H9 (cell line): ENCODE measurements around the gene APLF. TPM values are rescaled to one million over a fixed set of nuclear protein-coding genes. Genes with fewer than 3 reads are reported as not detected.

ENCODE experiments used
- DNase-seq: peaks from one replicate; pipeline ENCODE4 v3.0.0-alpha.2; 2017
- H2AFZ ChIP-seq: one replicate; pipeline ENCODE4 v1.6.1; 2013; ENCODE audit warnings: mild to moderate bottlenecking, low read length, control low read depth, moderate library complexity
- H2AK5ac ChIP-seq: 2 replicates; pipeline ENCODE4 v1.6.1; 2013; ENCODE audit warnings: low read length, control low read depth, mixed read lengths; ENCODE audit not compliant: insufficient read length
- H2BK120ac ChIP-seq: one replicate; pipeline ENCODE4 v1.6.1; 2013; ENCODE audit warnings: low read depth, mild to moderate bottlenecking, low read length, control low read depth, inconsistent platforms; ENCODE audit not compliant: poor library complexity, severe bottlenecking
- H2BK12ac ChIP-seq: 2 replicates; pipeline ENCODE4 v1.6.1; 2013; ENCODE audit warnings: low read length, control low read depth, mixed read lengths, low read depth; ENCODE audit not compliant: insufficient read length
- H2BK15ac ChIP-seq: 2 replicates; pipeline ENCODE4 v1.6.1; 2013; ENCODE audit warnings: low read depth, low read length, control low read depth
- H2BK20ac ChIP-seq: one replicate; pipeline ENCODE4 v1.6.1; 2013; ENCODE audit warnings: low read depth, mild to moderate bottlenecking, low read length, control low read depth, inconsistent platforms; ENCODE audit not compliant: poor library complexity, severe bottlenecking
- H2BK5ac ChIP-seq: 2 replicates; pipeline ENCODE4 v1.6.1; 2013; ENCODE audit warnings: low read length, control low read depth, mixed read lengths; ENCODE audit not compliant: insufficient read length
- H3K14ac ChIP-seq: 2 replicates; pipeline ENCODE4 v1.6.1; 2013; ENCODE audit warnings: low read length, control low read depth; ENCODE audit not compliant: insufficient read depth
- H3K18ac ChIP-seq: 2 replicates; pipeline ENCODE4 v1.6.1; 2013; ENCODE audit warnings: low read depth, mild to moderate bottlenecking, mixed read lengths, low read length, control low read depth; ENCODE audit not compliant: insufficient read length
- H3K23ac ChIP-seq: 2 replicates; pipeline ENCODE4 v1.6.1; 2013; ENCODE audit warnings: low read length, control low read depth, mixed read lengths, low read depth; ENCODE audit not compliant: insufficient read length
- H3K23me2 ChIP-seq: 2 replicates; pipeline ENCODE4 v1.6.1; 2013; ENCODE audit warnings: low read depth, mild to moderate bottlenecking, mixed read lengths, low read length, control low read depth; ENCODE audit not compliant: insufficient read length, poor library complexity, severe bottlenecking
- H3K27ac ChIP-seq: 2 replicates; pipeline ENCODE4 v1.5.1; 2013; ENCODE audit warnings: low read length, control low read depth, mixed read lengths, low read depth; ENCODE audit not compliant: insufficient read length
- H3K27me3 ChIP-seq: 2 replicates; pipeline ENCODE4 v1.6.1; 2013; ENCODE audit warnings: low read length, control low read depth, inconsistent platforms; ENCODE audit not compliant: insufficient read depth
- H3K4ac ChIP-seq: 2 replicates; pipeline ENCODE4 v1.6.1; 2013; ENCODE audit warnings: low read depth, mild to moderate bottlenecking, control low read depth, inconsistent platforms, low read length, moderate library complexity
- H3K4me1 ChIP-seq: 2 replicates; pipeline ENCODE4 v1.6.1; 2013; ENCODE audit warnings: low read length, control low read depth, inconsistent platforms; ENCODE audit not compliant: insufficient read depth
- H3K4me2 ChIP-seq: 2 replicates; pipeline ENCODE4 v1.6.1; 2013; ENCODE audit warnings: low read length, control low read depth, mixed read lengths; ENCODE audit not compliant: insufficient read length, insufficient read depth
- H3K56ac ChIP-seq: 2 replicates; pipeline ENCODE4 v1.6.1; 2013; ENCODE audit warnings: low read depth, mild to moderate bottlenecking, mixed read lengths, low read length, control low read depth; ENCODE audit not compliant: insufficient read length
- H3K79me1 ChIP-seq: 2 replicates; pipeline ENCODE4 v1.6.1; 2013; ENCODE audit warnings: low read depth, mild to moderate bottlenecking, moderate library complexity, low read length, control low read depth, inconsistent platforms; ENCODE audit not compliant: insufficient read depth, poor library complexity, severe bottlenecking
- H3K79me2 ChIP-seq: 2 replicates; pipeline ENCODE4 v1.6.1; 2013; ENCODE audit warnings: low read length, control low read depth, inconsistent platforms; ENCODE audit not compliant: insufficient read depth
- H3K9ac ChIP-seq: 2 replicates; pipeline ENCODE4 v1.6.1; 2013; ENCODE audit warnings: low read length, control low read depth, mixed read lengths; ENCODE audit not compliant: insufficient read length; ENCODE audit errors: extremely low read depth
- H3K9me3 ChIP-seq: one replicate; pipeline ENCODE4 v1.6.1; 2013; ENCODE audit warnings: low read depth, low read length, inconsistent platforms; ENCODE audit not compliant: control insufficient read depth
- H3T11ph ChIP-seq: one replicate; pipeline ENCODE4 v1.6.1; 2013; ENCODE audit warnings: mild to moderate bottlenecking, low read length, control low read depth, inconsistent platforms
- H4K20me1 ChIP-seq: one replicate; pipeline ENCODE4 v1.6.1; 2013; ENCODE audit not compliant: control insufficient read depth, insufficient read length, insufficient read depth
- H4K5ac ChIP-seq: 2 replicates; pipeline ENCODE4 v1.6.1; 2013; ENCODE audit warnings: low read depth, mild to moderate bottlenecking, mixed read lengths, low read length, control low read depth; ENCODE audit not compliant: insufficient read length
- H4K8ac ChIP-seq: replicated peaks from 2 replicates; pipeline ENCODE4 v1.6.1; 2013; ENCODE audit warnings: low read length, control low read depth, mixed read lengths, low read depth; ENCODE audit not compliant: insufficient read length
- H4K91ac ChIP-seq: 2 replicates; pipeline ENCODE4 v1.6.1; 2013; ENCODE audit warnings: low read depth, mild to moderate bottlenecking, moderate library complexity, mixed read lengths, low read length, control low read depth; ENCODE audit not compliant: insufficient read length
- H3K27ac Mint-ChIP-seq, 3 experiments: 2 replicates in 2 of 3; 3 replicates in 1 of 3; pipeline ENCODE4 v1.8.0; 2020 to 2021; ENCODE audit warnings: mixed read lengths in 3 of 3, mild to moderate bottlenecking in 1 of 3, moderate library complexity in 1 of 3
- H3K27me3 Mint-ChIP-seq: 2 replicates; pipeline ENCODE4 v1.8.0; 2021; ENCODE audit warnings: low read depth, mild to moderate bottlenecking, moderate library complexity, mixed read lengths
- H3K36me3 Mint-ChIP-seq, 3 experiments: 2 replicates in 2 of 3; 3 replicates in 1 of 3; pipeline ENCODE4 v1.8.0; 2020 to 2021; ENCODE audit warnings: low read depth in 3 of 3, mixed read lengths in 3 of 3; ENCODE audit not compliant: insufficient read depth in 1 of 3
- H3K4me1 Mint-ChIP-seq, 2 experiments: 2 replicates each; pipeline ENCODE4 v1.8.0; 2020; ENCODE audit warnings: mixed read lengths in 2 of 2
- H3K4me3 Mint-ChIP-seq, 2 experiments: 2 replicates in 1 of 2; 3 replicates in 1 of 2; pipeline ENCODE4 v1.8.0; 2020 to 2021; ENCODE audit warnings: mild to moderate bottlenecking in 2 of 2, mixed read lengths in 2 of 2, moderate library complexity in 1 of 2
- H3K9me3 Mint-ChIP-seq, 2 experiments: 2 replicates in 1 of 2; 3 replicates in 1 of 2; pipeline ENCODE4 v1.8.0; 2020; ENCODE audit warnings: mild to moderate bottlenecking in 2 of 2, mixed read lengths in 2 of 2, moderate library complexity in 1 of 2
- WGBS: extraction: QIAGEN DNeasy Blood & Tissue Kit; methylation state at CpG from one replicate; pipeline ENCODE4 v1.1.7; 2013; ENCODE audit warnings: missing lambda C conversion rate, low lambda C conversion rate, mixed read lengths; ENCODE audit not compliant: insufficient read length; ENCODE audit errors: extremely low coverage; 5-methylcytosine and 5-hydroxymethylcytosine counted together
- total RNA-seq: library from RNA; stranded (reverse); gene quantifications from 2 replicates; pipeline ENCODE4 v1.2.1, GENCODE V29; 2021
- TF ChIP-seq, protein P1 (sequence below): fragments of 200-600 bp; sonication (generic); conservative IDR thresholded peaks from 3 replicates; pipeline ENCODE4 v1.8.0; 2021; ENCODE audit warnings: antibody characterized with exemption, mild to moderate bottlenecking

APLF gene
- total RNA-seq, 1 experiment from 2014 or later = 3.7 TPM

DNA sequence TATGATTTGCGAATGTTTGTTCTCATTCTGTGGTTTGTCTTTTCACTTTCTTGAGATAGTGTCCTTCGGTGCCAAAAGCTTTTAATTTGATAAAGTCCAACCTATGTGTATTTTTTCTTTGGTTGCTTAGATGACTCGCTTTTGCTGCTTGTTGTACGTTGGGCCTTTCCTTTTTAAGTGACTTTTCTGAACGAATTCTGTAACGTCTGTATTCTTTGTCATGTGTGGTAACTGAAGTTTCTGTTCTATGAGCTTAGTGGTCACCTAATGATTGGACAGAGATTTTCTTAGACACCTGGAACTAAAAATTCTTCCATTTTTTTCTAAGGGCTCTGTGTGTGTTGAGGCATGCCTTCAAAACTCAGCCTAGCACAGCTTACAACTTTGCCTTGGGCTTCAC lies 156.4 kb downstream of the APLF start:
- Mint-ChIP-seq H3K4me3 (no peak overlapping the region), H3K36me3 (0 out of 7 replicates have a peak, but pooled peaks cover 0 to 5% (median 1%) of the 10 kb centered on the region in 3 experiments), H3K27ac (no peak overlapping the region), H3K9me3 (peaks cover 13 to 20% of the 10 kb centered on the region in 2 experiments; a peak in 4 of 5 replicates), H3K4me1 (no peaks in the 10 kb centered on the region), H3K27me3 (no peaks in the 10 kb centered on the region; the same call in 1 of the 2 replicates)
- no peak overlapping the region for H3K14ac ChIP-seq
- no peaks in the 10 kb centered on the region for H3K23me2 ChIP-seq
- H4K5ac ChIP-seq = no peak overlapping the region
- no peaks in the 10 kb centered on the region for H3K27me3 ChIP-seq
- H2BK120ac ChIP-seq = no peak overlapping the region
- no peak overlapping the region for H2AFZ ChIP-seq
- no peaks in the 10 kb centered on the region; the same call in 1 of the 2 replicates for H3K79me2 ChIP-seq
- H3T11ph ChIP-seq = no peak overlapping the region
- H2BK12ac ChIP-seq = no peak overlapping the region
- H2BK15ac ChIP-seq = no peak overlapping the region
- no peak overlapping the region for H3K4ac ChIP-seq
- no peak for DNase-seq
- H3K4me1 ChIP-seq = no peaks in the 10 kb centered on the region
- H3K9me3 ChIP-seq = no peaks in the 10 kb centered on the region
- no peak overlapping the region for H3K23ac ChIP-seq
- H3K56ac ChIP-seq = no peak overlapping the region
- H2BK5ac ChIP-seq = no peak overlapping the region
- H4K8ac ChIP-seq = no peak overlapping the region
- H3K18ac ChIP-seq = no peak overlapping the region
- no peak overlapping the region for H2BK20ac ChIP-seq
- H3K4me2 ChIP-seq = no peak overlapping the region
- TF ChIP-seq, protein P1, sequence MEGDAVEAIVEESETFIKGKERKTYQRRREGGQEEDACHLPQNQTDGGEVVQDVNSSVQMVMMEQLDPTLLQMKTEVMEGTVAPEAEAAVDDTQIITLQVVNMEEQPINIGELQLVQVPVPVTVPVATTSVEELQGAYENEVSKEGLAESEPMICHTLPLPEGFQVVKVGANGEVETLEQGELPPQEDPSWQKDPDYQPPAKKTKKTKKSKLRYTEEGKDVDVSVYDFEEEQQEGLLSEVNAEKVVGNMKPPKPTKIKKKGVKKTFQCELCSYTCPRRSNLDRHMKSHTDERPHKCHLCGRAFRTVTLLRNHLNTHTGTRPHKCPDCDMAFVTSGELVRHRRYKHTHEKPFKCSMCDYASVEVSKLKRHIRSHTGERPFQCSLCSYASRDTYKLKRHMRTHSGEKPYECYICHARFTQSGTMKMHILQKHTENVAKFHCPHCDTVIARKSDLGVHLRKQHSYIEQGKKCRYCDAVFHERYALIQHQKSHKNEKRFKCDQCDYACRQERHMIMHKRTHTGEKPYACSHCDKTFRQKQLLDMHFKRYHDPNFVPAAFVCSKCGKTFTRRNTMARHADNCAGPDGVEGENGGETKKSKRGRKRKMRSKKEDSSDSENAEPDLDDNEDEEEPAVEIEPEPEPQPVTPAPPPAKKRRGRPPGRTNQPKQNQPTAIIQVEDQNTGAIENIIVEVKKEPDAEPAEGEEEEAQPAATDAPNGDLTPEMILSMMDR = no peak
- H3K9ac ChIP-seq = no peak overlapping the region
- H2AK5ac ChIP-seq = no peak overlapping the region
- no peak overlapping the region for H4K91ac ChIP-seq
- WGBS = no CpG with 5 or more reads among the region's 6 CpGs
- H3K79me1 ChIP-seq = no peaks in the 10 kb centered on the region
- no peak overlapping the region for H3K27ac ChIP-seq
- H4K20me1 ChIP-seq = no peaks in the 10 kb centered on the region
